GM18907 (cell line): ENCODE results near the gene KRTAP4-9.
"Not testable (repeated sequence)": the region's sequence is repeated elsewhere in the genome, so short reads cannot be mapped to it uniquely, and the experiment has no call there.

ENCODE experiments used
- ATAC-seq: cut with Tn5 transposase; IDR thresholded peaks from one replicate; pipeline ENCODE4 v1.9.1; 2021; ENCODE audit warnings: mild to moderate bottlenecking, moderate library complexity; ENCODE audit not compliant: unreplicated experiment

KRTAP4-9 gene

DNA sequence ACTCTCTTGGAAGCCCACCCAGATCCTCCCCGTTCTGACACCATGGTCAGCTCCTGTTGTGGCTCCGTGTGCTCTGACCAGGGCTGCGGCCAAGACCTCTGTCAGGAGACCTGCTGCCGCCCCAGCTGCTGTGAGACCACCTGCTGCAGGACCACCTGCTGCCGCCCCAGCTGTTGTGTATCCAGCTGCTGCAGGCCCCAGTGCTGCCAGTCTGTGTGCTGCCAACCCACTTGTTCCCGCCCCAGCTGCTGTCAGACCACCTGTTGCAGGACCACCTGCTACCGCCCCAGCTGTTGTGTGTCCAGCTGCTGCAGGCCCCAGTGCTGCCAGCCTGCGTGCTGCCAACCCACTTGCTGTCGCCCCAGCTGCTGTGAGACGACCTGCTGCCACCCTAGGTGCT, at the start of gene KRTAP4-9:
Gene KRTAP4-9, plus strand, starts transcription at position 43 of the 400 bp plus-strand sequence. Its CDS starts 0 bp downstream, at position 43.
- ATAC-seq: not testable (repeated sequence)

GRCh38 chr17:41057547-41057946, 47.6 kb upstream of the KRTAP4-9 start:
- ATAC-seq: no peak

- no peak for ATAC-seq
Measured at GRCh38 chr17:41058741-41059140, 46.4 kb upstream of the KRTAP4-9 start.

DNA sequence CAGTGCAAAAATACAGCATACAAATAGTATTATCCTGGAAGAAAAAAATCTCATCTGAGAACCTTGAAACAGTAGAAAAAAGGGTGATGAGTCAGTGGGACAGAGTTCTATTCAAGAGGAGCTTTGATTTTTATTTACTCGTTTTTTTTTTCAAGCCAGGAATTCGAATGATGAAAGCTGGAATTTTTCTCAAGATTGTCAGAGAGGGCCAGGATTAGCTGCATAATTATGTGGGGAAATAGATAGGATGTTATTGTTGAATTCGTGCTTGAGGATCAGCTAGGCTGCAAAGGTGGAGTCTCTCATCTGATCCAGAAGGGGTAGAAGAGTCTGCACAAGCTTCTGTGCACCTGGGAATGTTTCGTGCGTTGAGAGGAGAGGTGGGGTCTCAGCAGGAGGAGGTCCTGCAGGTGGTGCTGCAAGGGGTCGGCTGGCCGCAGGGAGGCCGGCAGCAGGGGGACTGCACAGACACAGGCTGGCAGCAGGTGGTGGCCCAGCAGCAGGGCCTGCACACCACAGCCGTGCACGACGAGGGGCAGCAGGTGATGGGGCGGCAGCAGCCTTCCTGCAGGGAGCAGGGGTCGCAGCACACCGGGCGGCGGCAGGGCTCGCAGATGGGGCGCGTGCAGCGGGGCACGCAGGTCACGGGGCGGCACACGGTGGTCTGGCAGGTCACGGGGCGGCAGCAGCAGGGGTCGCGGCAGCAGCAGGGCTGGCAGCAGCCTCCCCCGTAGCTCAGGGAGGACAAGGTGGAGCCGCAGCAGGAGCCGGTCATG, 45.7 kb upstream of the KRTAP4-9 start:
- ATAC-seq: not testable (repeated sequence)

DNA sequence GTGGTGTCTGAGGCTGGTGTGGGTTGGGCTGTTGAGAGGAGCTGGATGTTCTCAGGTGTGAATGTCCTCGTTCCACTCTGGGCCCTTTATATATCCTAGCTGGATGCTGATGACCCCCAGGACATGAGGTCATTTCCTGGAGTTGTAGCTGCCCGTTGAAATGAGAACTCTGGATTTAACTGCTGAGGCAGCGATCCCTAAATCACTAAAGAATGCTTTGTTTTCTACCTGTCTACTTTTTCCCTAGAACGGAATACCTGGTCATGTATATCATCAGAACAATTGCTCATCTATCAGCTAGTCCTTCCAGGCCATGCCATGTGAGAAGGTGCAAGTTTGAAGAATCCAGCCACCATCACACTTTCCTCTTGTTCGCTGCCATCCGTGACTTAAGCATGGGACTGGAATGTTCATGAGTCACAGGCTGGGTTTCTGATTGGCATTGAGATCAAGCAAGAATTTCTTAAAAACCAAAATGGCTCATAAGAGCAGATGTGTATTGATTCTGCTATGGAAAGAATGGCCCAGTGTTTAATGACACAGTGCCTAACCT, 45.1 kb upstream of the KRTAP4-9 start, which contains the start of gene KRTAP2-3:
Gene KRTAP2-3, minus strand, starts transcription at position 63 of the 553 bp plus-strand sequence. CDS start 64 bp downstream, outside the sequence.
- ATAC-seq: no peak

DNA sequence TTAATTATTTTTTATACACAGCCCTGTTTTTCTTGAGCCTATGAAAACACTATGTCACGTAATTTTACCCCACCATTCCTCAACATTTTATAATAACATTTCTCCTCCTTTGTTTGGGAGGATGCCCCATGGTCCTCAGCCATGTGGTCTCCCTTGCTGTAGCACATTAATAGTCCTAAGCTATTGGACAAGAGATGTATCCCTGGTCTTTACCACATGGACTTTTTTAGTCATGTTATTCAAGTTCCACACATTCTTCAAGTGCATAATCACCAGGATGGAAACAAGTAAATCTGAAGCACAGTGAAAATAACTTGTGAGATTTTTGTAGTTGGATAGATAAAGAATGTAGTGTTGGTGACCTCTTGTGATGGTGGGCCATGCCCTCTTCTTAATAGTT, 43.2 kb upstream of the KRTAP4-9 start:
- ATAC-seq: no peak

DNA sequence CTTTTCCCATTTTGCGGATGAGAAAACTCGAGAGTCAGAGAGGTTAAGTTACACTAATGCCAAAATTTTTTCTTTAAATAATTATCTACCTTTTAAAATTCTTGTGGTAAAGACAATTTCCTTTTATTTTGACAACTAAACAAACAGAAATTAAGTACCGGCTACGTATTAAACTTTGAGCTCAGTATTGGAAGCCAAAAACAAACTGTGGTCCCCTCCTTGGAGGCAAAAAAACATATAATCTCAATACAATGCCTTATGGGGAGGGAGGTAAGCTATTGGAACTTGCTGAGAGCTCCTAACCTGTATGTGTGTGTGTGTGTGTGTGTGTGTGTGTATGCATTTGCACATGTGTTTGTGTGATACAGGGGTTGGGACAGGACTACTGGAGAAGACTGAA, 41.7 kb upstream of the KRTAP4-9 start:
- ATAC-seq: no peak

DNA sequence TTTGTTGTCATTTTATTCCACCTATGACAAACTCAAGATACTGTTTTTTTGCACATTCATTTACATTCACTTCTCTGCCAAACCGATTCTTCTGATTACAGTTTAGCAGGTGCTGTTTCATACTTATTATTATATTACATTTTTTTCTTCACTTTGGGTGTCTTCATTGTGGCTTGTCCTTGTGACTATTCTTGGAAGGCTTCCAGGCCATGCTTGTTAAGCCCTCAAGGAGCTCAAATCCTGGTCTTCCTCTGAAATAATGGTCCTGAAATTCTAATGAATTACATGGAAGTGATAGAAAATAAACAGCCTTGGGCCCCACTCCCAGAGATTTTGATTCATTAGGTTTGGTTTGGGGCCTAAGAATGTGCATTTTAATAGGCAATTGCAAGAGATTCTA, 40.9 kb upstream of the KRTAP4-9 start:
- no peak for ATAC-seq

DNA sequence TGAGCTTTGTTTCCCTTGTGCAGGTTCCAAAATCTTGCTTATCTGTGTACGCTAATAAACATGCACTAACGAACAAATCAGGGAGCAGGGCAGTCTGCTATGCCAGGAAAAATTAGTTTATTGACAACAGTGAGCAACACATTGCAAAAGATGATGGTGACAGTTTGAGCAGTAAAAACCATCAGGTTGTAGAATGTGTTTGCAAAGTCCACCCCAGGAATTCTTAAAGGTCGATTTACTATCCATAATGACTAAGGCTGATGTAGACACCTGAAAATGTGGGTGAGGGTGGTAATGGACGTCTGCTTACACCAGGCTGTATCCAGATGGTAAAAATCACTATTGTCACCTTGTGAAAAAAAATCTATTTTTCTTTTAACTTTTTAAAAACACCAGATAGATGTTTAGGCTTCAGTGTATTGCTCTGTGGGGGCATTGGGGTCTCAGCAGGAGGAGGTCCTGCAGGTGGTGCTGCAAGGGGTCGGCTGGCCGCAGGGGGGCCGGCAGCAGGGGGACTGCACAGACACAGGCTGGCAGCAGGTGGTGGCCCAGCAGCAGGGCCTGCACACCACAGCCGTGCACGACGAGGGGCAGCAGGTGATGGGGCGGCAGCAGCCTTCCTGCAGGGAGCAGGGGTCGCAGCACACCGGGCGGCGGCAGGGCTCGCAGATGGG, 40.0 kb upstream of the KRTAP4-9 start:
- ATAC-seq: not testable (repeated sequence)

- ATAC-seq: no peak
Measured at GRCh38 chr17:41065829-41066624, 39.2 kb upstream of the KRTAP4-9 start, which contains the start of gene KRTAP2-4. TSS of gene KRTAP2-4 (minus strand) at chr17:41065879. CDS start at chr17:41065845, 34 bp downstream.

DNA sequence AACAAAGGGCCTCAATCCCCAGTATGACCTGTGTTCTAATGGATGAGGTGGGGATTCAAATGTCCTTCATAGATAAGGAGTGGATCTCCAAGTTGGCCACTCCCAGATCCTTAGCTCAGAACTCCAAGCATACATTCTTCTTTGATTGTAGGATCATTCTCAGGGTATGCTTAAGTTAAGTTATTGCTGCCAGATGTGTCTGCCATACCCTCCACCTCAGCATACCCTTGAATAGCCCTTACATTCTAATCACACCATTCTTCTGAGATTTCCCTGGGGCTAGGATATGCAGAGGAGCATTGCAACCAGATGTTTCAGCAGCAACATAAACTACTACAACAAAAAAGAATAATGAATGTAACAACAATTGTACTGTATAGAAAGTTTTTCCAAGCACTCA, 37.9 kb upstream of the KRTAP4-9 start:
- ATAC-seq: no peak

- ATAC-seq: no peak
Measured at GRCh38 chr17:41069031-41069430, 36.2 kb upstream of the KRTAP4-9 start.

GRCh38 chr17:41071606-41072360, 33.4 kb upstream of the KRTAP4-9 start:
- ATAC-seq: no peak

DNA sequence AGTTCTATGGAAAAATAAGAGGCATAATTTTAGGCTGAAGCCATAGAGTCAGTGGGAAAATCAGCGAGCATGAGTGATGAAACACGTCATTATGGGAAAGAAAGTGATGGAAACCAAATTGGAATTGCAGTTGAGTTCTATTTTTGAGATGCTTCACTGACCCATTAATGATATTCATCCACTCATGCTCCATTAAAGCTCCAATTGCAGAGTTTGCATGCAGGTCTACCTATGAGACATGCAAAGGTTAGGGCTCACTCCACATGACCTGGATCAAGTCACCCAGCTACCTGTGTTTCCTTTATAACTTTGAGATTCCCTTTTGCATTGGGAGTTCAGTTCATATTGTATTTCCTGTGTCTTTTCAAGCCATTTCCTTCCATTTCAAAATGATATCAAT, 31.5 kb upstream of the KRTAP4-9 start:
- no peak for ATAC-seq

- no peak for ATAC-seq
Measured at GRCh38 chr17:41076788-41077187, 28.4 kb upstream of the KRTAP4-9 start.

DNA sequence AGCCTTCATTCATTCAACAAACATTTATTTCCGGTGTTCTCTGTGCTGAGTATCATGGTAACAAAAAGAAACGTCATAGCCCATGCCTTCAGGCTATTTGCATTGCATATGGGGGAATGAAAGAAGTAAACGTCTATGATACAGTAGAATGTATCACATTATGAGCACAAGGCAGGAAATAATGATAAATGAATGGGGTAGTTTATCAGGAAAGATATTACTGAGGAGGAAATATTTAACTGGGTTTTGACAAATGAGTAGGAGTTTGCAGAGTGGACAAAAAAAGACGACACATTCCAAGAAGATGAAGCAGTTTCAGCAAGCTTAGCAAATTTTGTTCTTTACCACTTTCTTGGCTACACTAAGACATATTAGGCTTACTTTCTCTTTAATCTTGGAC, 22.6 kb upstream of the KRTAP4-9 start:
- no peak for ATAC-seq

GRCh38 chr17:41083427-41083826, 21.8 kb upstream of the KRTAP4-9 start:
- ATAC-seq: not testable (repeated sequence)

GRCh38 chr17:41084100-41084856, 20.9 kb upstream of the KRTAP4-9 start, which contains the start of gene KRTAP4-7:
TSS of gene KRTAP4-7 (plus strand) at chr17:41084150. CDS start at chr17:41084207, 57 bp downstream.
- not testable (repeated sequence) for ATAC-seq

DNA sequence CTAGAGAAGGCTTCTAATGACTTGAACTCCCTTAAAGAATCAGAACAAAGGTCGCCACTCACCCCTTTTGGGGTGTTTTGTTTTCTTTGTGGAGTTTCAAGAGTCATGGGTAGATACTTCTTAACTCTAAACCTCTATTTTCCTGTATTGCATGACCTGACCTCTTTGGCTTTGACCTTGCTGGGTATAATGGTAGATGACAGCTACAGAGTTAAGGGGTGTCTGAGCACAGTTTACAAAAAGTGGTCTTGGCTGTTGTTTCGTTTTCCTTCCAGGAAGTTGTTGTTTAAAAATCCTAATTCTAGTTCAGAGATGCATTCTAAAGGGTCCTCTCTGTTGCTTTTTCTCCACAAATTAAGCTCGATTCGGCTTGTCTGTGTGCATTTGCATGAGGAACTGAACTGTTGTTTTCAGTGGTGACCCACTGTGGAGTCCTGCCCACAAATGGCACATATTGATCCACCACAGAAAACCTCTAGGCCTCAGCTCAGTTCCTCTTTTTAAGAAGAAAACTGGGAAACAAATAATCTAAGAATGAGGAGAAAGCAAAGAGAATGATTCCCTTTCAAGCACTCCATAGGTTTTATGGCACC, 16.3 kb upstream of the KRTAP4-9 start:
- not testable (repeated sequence) for ATAC-seq
